BJ (cell line): ENCODE data around the gene MTO1. TPM values are rescaled to one million over a fixed set of nuclear protein-coding genes. Genes with fewer than 3 reads are reported as not detected.

Experiments used
- CTCF ChIA-PET: fragments of 350-600 bp; formaldehyde crosslinking; extraction: SDS; loops from one replicate; lab custom pipeline; 2021; ENCODE audit warnings: antibody characterized with exemption, inconsistent platforms; lab: Yijun Ruan, JAX
- POLR2A ChIA-PET: fragments of 300-600 bp; sonication (Branson Sonifier 250); formaldehyde crosslinking; extraction: SDS; loops from one replicate; lab custom pipeline; 2021; ENCODE audit warnings: antibody characterized with exemption; lab: Charles Lee
- DNase-seq: peaks from one replicate; pipeline ENCODE4 v3.0.0-alpha.2; 2011; ENCODE audit warnings: low read depth
- H3K27me3 ChIP-seq: 2 replicates; pipeline ENCODE4 v1.6.0; 2011; ENCODE audit warnings: low read length; ENCODE audit not compliant: control insufficient read depth, insufficient read depth
- H3K36me3 ChIP-seq: 2 replicates; pipeline ENCODE4 v1.5.1; 2011; ENCODE audit warnings: low read length; ENCODE audit not compliant: control insufficient read depth, insufficient read depth
- H3K4me3 ChIP-seq: 2 replicates; pipeline ENCODE4 v1.5.1; 2011; ENCODE audit warnings: low read depth, mild to moderate bottlenecking, control low read depth, low read length
- CTCF ChIP-seq: IDR thresholded peaks from 2 replicates; pipeline ENCODE4 v1.5.1; 2011; ENCODE audit warnings: low read depth, mild to moderate bottlenecking, control low read depth, inconsistent platforms, low read length, moderate library complexity; ENCODE audit not compliant: insufficient read depth
- polyA plus RNA-seq: library from polyadenylated mRNA; depleted of rRNA; stranded (reverse); fragments of >200 nt; gene quantifications from 2 replicates; pipeline ENCODE4 v1.2.3, GENCODE V29; 2011; rRNA removed
- small RNA-seq: library from RNA; depleted of rRNA; stranded (forward); fragments of <200 nt; gene quantifications from one replicate; pipeline ENCODE3, GENCODE V24; 2012; ENCODE audit warnings: low replicate concordance, low read depth; ENCODE audit not compliant: insufficient read length

The MTO1 gene
- polyA plus RNA-seq, 1 experiment = 17.7 TPM

GRCh38 chr6:73556836-73557235 lies 95.3 kb downstream of the MTO1 start:
- no peak for TF ChIP-seq CTCF
- no peak for DNase-seq
- CTCF ChIA-PET = no interaction called here

More at GRCh38 chr6:73556836-73557235, 95.3 kb downstream of the MTO1 start:
- no peaks in the 10 kb centered on the region for H3K36me3 ChIP-seq
- H3K27me3 ChIP-seq = no peaks in the 10 kb centered on the region
- POLR2A ChIA-PET = no interaction called here
- H3K4me3 ChIP-seq = no peak overlapping the region

Small RNA genes within 50 kb of the gene (small RNA-seq; reads per million reads assigned to genes)
- not detected for gene AL603910.2
- gene RN7SL827P = not detected
- gene RNU6-975P = not detected

Other genes starting within 250 kb of the MTO1 start
- 0.31 TPM in 1 of 2 replicates, not detected in the other for gene KHDC1L, start 236.2 kb upstream of the MTO1 start, polyA plus RNA-seq
- gene KHDC1, start 198.5 kb upstream of the MTO1 start, polyA plus RNA-seq = 7.7 and 8.0 TPM in 2 replicates
- gene DPPA5, start 107.5 kb upstream of the MTO1 start, polyA plus RNA-seq = not detected in 2 replicates
- gene KHDC3L, start 99.1 kb upstream of the MTO1 start, polyA plus RNA-seq = not detected in 2 replicates
- not detected in 2 replicates for gene OOEP, start 91.8 kb upstream of the MTO1 start, polyA plus RNA-seq
- gene DDX43, start 66.9 kb upstream of the MTO1 start, polyA plus RNA-seq = 0.13 and 0.34 TPM in 2 replicates
- gene CGAS, start 9.4 kb upstream of the MTO1 start, polyA plus RNA-seq = 1.5 and 2.5 TPM in 2 replicates
- gene EEF1A1, start 59.3 kb downstream of the MTO1 start, polyA plus RNA-seq = 20,981 and 25,088 TPM in 2 replicates
- gene SLC17A5, start 192.3 kb downstream of the MTO1 start, polyA plus RNA-seq = 13.2 and 21.2 TPM in 2 replicates
- gene CD109, start 234.5 kb downstream of the MTO1 start, polyA plus RNA-seq = 14.7 and 29.4 TPM in 2 replicates